H1 (cell line): Measurements from ENCODE around the gene CHP2. TPM values are rescaled to one million over a fixed set of nuclear protein-coding genes. Genes with fewer than 3 reads are reported as not detected.

ENCODE experiments used
- CTCF ChIA-PET: fragments of 300-600 bp; sonication (Branson Sonifier 250); formaldehyde crosslinking; loops from one replicate; lab custom pipeline; 2021; ENCODE audit not compliant: partially characterized antibody; lab: Charles Lee
- POLR2A ChIA-PET: fragments of 300-600 bp; sonication (Branson Sonifier 250); formaldehyde crosslinking; loops from one replicate; lab custom pipeline; 2021; ENCODE audit warnings: inconsistent platforms; ENCODE audit not compliant: partially characterized antibody; lab: Charles Lee
- DNase-seq, 2 experiments: peaks; one replicate each; pipeline versions ENCODE4 v3.0.0 to v3.0.0-alpha.2; 2010 to 2022; ENCODE audit warnings: low spot score in 2 of 2, low read depth in 1 of 2, mixed read lengths in 1 of 2
- FAIRE-seq: peaks from 2 replicates; lab custom pipeline; 2011; peaks lifted over from hg19 to GRCh38; lab: Jason Lieb, UNC
- H2AFZ ChIP-seq: 2 replicates; pipeline ENCODE4 v1.8.1; 2012; ENCODE audit warnings: low read length, inconsistent platforms
- H2AK5ac ChIP-seq: 2 replicates; pipeline ENCODE4 v1.6.1; 2013; ENCODE audit warnings: low read depth, low read length
- H2BK120ac ChIP-seq: replicated peaks from 2 replicates; pipeline ENCODE3; 2013; ENCODE audit warnings: low read depth, low read length, inconsistent platforms
- H2BK12ac ChIP-seq: 2 replicates; pipeline ENCODE4 v1.6.1; 2013; ENCODE audit warnings: low read depth, low read length
- H2BK15ac ChIP-seq: 2 replicates; pipeline ENCODE4 v1.6.1; 2013; ENCODE audit warnings: low read length
- H2BK20ac ChIP-seq: 2 replicates; pipeline ENCODE4 v1.6.1; 2013; ENCODE audit warnings: low read length
- H2BK5ac ChIP-seq: 2 replicates; pipeline ENCODE4 v1.6.1; 2013; ENCODE audit warnings: low read depth, low read length
- H3K14ac ChIP-seq: 2 replicates; pipeline ENCODE4 v1.6.1; 2013; ENCODE audit warnings: inconsistent platforms; ENCODE audit not compliant: insufficient read length
- H3K18ac ChIP-seq: 2 replicates; pipeline ENCODE4 v1.6.1; 2013; ENCODE audit warnings: low read length; ENCODE audit errors: extremely low read depth
- H3K23ac ChIP-seq: 2 replicates; pipeline ENCODE4 v1.6.1; 2013; ENCODE audit warnings: inconsistent platforms; ENCODE audit not compliant: insufficient read length
- H3K23me2 ChIP-seq: 2 replicates; pipeline ENCODE4 v1.6.1; 2013; ENCODE audit warnings: low read depth, low read length
- H3K27ac ChIP-seq: 2 replicates; pipeline ENCODE4 v1.6.1; 2011; ENCODE audit warnings: low read depth, low read length, inconsistent platforms
- H3K27me3 ChIP-seq, 4 experiments: replicated peaks in 1 of 4; 1 replicate in 1 of 4; 2 replicates in 3 of 4; pipeline versions ENCODE4 v1.6.1 to v1.8.1; 2011 to 2013; ENCODE audit warnings: low read length in 3 of 4, mild to moderate bottlenecking in 3 of 4, inconsistent platforms in 2 of 4, mixed read lengths in 2 of 4, moderate library complexity in 1 of 4; ENCODE audit not compliant: control insufficient read depth in 3 of 4, insufficient read depth in 3 of 4; ENCODE audit errors: extremely low read depth in 1 of 4
- H3K36me3 ChIP-seq, 4 experiments: 2 replicates each; pipeline versions ENCODE4 v1.6.1 to v1.8.1; 2011 to 2013; ENCODE audit warnings: mild to moderate bottlenecking in 4 of 4, low read length in 3 of 4, moderate library complexity in 2 of 4, control low read depth in 1 of 4, inconsistent platforms in 1 of 4; ENCODE audit not compliant: insufficient read depth in 4 of 4, control insufficient read depth in 2 of 4
- H3K4ac ChIP-seq: replicated peaks from 2 replicates; pipeline ENCODE3; 2013; ENCODE audit warnings: low read length, low read depth, mixed read lengths, inconsistent platforms; ENCODE audit not compliant: insufficient read length
- H3K4me1 ChIP-seq, 4 experiments: replicated peaks in 1 of 4; 1 replicate in 1 of 4; 2 replicates in 3 of 4; pipeline versions ENCODE4 v1.6.1 to v1.8.1; 2011 to 2013; ENCODE audit warnings: low read length in 3 of 4, inconsistent platforms in 2 of 4, mixed read lengths in 1 of 4; ENCODE audit not compliant: insufficient read depth in 4 of 4, control insufficient read depth in 3 of 4
- H3K4me2 ChIP-seq, 2 experiments: 2 replicates each; pipeline versions ENCODE4 v1.6.1 to v1.8.1; 2011 to 2013; ENCODE audit warnings: low read depth in 2 of 2, low read length in 2 of 2, control low read depth in 1 of 2, inconsistent platforms in 1 of 2, mild to moderate bottlenecking in 1 of 2; ENCODE audit not compliant: insufficient read depth in 1 of 2
- H3K4me3 ChIP-seq, 4 experiments: fragments of 200-600, 300-600 bp in 1 of 4; sonication (generic), shearing (Covaris generic), sonication (Bioruptor Twin) in 1 of 4; 2 replicates each; pipeline versions ENCODE4 v1.5.1 to v1.8.1; 2011 to 2016; ENCODE audit warnings: low read length in 4 of 4, low read depth in 3 of 4, control low read depth in 2 of 4, inconsistent platforms in 2 of 4, mild to moderate bottlenecking in 2 of 4, mixed read lengths in 1 of 4, moderate library complexity in 1 of 4; ENCODE audit not compliant: insufficient read depth in 2 of 4; ENCODE audit errors: extremely low read depth in 1 of 4
- H3K56ac ChIP-seq: replicated peaks from 2 replicates; pipeline ENCODE3; 2013; ENCODE audit warnings: low read depth, mild to moderate bottlenecking, mixed read lengths, low read length, inconsistent platforms; ENCODE audit not compliant: insufficient read length
- H3K79me1 ChIP-seq: 2 replicates; pipeline ENCODE4 v1.6.1; 2013; ENCODE audit warnings: low read depth, low read length, control low read depth
- H3K79me2 ChIP-seq, 2 experiments: 2 replicates each; pipeline versions ENCODE4 v1.6.1 to v1.8.1; 2012 to 2013; ENCODE audit warnings: low read length in 2 of 2, mild to moderate bottlenecking in 2 of 2, inconsistent platforms in 1 of 2; ENCODE audit not compliant: insufficient read depth in 2 of 2, control insufficient read depth in 1 of 2
- H3K9ac ChIP-seq, 4 experiments: replicated peaks in 1 of 4; 1 replicate in 1 of 4; 2 replicates in 3 of 4; pipeline versions ENCODE4 v1.6.1 to v1.8.1; 2011 to 2013; ENCODE audit warnings: low read depth in 3 of 4, low read length in 3 of 4, control low read depth in 2 of 4, mild to moderate bottlenecking in 2 of 4, moderate library complexity in 2 of 4, inconsistent platforms in 1 of 4; ENCODE audit errors: extremely low read depth in 1 of 4
- H3K9me3 ChIP-seq, 2 experiments: 2 replicates each; pipeline versions ENCODE4 v1.6.1 to v1.8.1; 2012 to 2013; ENCODE audit warnings: mild to moderate bottlenecking in 2 of 2, moderate library complexity in 2 of 2, control low read depth in 1 of 2, inconsistent platforms in 1 of 2, low read depth in 1 of 2, low read length in 1 of 2, mixed read lengths in 1 of 2; ENCODE audit not compliant: insufficient read depth in 2 of 2
- H4K20me1 ChIP-seq, 2 experiments: replicated peaks in 1 of 2; 2 replicates each; pipeline versions ENCODE3 to v1.8.1; 2011 to 2013; ENCODE audit warnings: inconsistent platforms in 2 of 2, low read length in 2 of 2, mild to moderate bottlenecking in 1 of 2; ENCODE audit not compliant: insufficient read depth in 2 of 2, control insufficient read depth in 1 of 2
- H4K5ac ChIP-seq: 2 replicates; pipeline ENCODE4 v1.6.1; 2013; ENCODE audit warnings: low read length, low read depth, mixed read lengths, inconsistent platforms; ENCODE audit not compliant: insufficient read length
- H4K8ac ChIP-seq: 2 replicates; pipeline ENCODE4 v1.8.0; 2013; ENCODE audit warnings: mild to moderate bottlenecking, moderate library complexity, low read length, inconsistent platforms; ENCODE audit not compliant: insufficient read depth; ENCODE audit errors: extremely low read depth
- H4K91ac ChIP-seq: replicated peaks from 2 replicates; pipeline ENCODE3; 2013; ENCODE audit warnings: low read length, mixed read lengths, inconsistent platforms; ENCODE audit not compliant: insufficient read length
- ATF2 ChIP-seq: IDR thresholded peaks from 2 replicates; pipeline ENCODE4 v1.6.1; 2012; ENCODE audit warnings: low read length, inconsistent platforms
- CHD1 ChIP-seq: IDR thresholded peaks from 2 replicates; pipeline ENCODE4 v1.6.1; 2012; ENCODE audit warnings: low read depth, low read length, improper control_type of control experiment
- CHD2 ChIP-seq: IDR thresholded peaks from 2 replicates; pipeline ENCODE4 v1.6.1; 2012; ENCODE audit warnings: low read length, improper control_type of control experiment
- CTBP2 ChIP-seq: IDR thresholded peaks from 2 replicates; pipeline ENCODE4 v1.7.0; 2011; ENCODE audit warnings: borderline replicate concordance, mild to moderate bottlenecking, moderate library complexity, mixed read lengths, low read length; ENCODE audit not compliant: insufficient read depth, insufficient read length
- EP300 ChIP-seq, 2 experiments: IDR thresholded peaks; 1 replicate in 1 of 2; 2 replicates in 1 of 2; pipeline ENCODE4 v1.6.1; 2011 to 2012; ENCODE audit warnings: low read depth in 2 of 2, low read length in 2 of 2, mild to moderate bottlenecking in 2 of 2, borderline replicate concordance in 1 of 2, inconsistent platforms in 1 of 2, moderate library complexity in 1 of 2
- HDAC6 ChIP-seq: IDR thresholded peaks from one replicate; pipeline ENCODE4 v1.7.1; 2012; ENCODE audit warnings: low read depth, mild to moderate bottlenecking, inconsistent platforms, low read length, moderate library complexity
- KDM4A ChIP-seq: IDR thresholded peaks from one replicate; pipeline ENCODE4 v1.7.1; 2012; ENCODE audit warnings: low read depth, mild to moderate bottlenecking, moderate library complexity, low read length, inconsistent platforms; ENCODE audit not compliant: severe bottlenecking
- POLR2A ChIP-seq, 2 experiments: IDR thresholded peaks; 1 replicate in 1 of 2; 2 replicates in 1 of 2; pipeline ENCODE4 v1.6.1; 2011; ENCODE audit warnings: low read depth in 2 of 2, low read length in 2 of 2, mild to moderate bottlenecking in 2 of 2; ENCODE audit errors: control extremely low read depth in 1 of 2
- POU5F1 ChIP-seq: IDR thresholded peaks from 2 replicates; pipeline ENCODE4 v1.6.1; 2011; ENCODE audit warnings: low read depth, mild to moderate bottlenecking, low read length, moderate library complexity
- RAD21 ChIP-seq, 2 experiments: IDR thresholded peaks in 1 of 2; conservative IDR thresholded peaks in 1 of 2; 2 replicates each; pipeline ENCODE4 v1.6.1; 2011; ENCODE audit warnings: low read depth in 2 of 2, low read length in 2 of 2, improper control_type of control experiment in 1 of 2, inconsistent platforms in 1 of 2, mild to moderate bottlenecking in 1 of 2, moderate library complexity in 1 of 2
- RBBP5 ChIP-seq: IDR thresholded peaks from 2 replicates; pipeline ENCODE4 v1.7.1; 2012; ENCODE audit warnings: low read depth, mild to moderate bottlenecking, inconsistent platforms, low read length, moderate library complexity, borderline replicate concordance
- SAP30 ChIP-seq: fragments of 300-600 bp; sonication (generic); IDR thresholded peaks from 2 replicates; pipeline ENCODE4 v1.7.1; 2012; ENCODE audit warnings: low read length, moderate library complexity, mild to moderate bottlenecking, inconsistent platforms; ENCODE audit not compliant: insufficient read depth, insufficient replicate concordance
- WGBS, 2 experiments: shearing (Covaris generic) in 1 of 2; methylation state at CpG; one replicate each; pipeline versions ENCODE4 v1.1.6 to v1.1.7; 2013 to 2015; ENCODE audit warnings: low lambda C conversion rate in 2 of 2, mixed read lengths in 2 of 2, inconsistent platforms in 1 of 2, low coverage in 1 of 2, missing lambda C conversion rate in 1 of 2; ENCODE audit not compliant: insufficient replicate concordance in 2 of 2, insufficient coverage in 1 of 2, insufficient read length in 1 of 2; ENCODE audit errors: extremely low coverage in 1 of 2, missing lambda C conversion rate in 1 of 2; 5-methylcytosine and 5-hydroxymethylcytosine counted together
- polyA plus RNA-seq, 7 experiments: library from polyadenylated mRNA; depleted of rRNA in 3 of 7; stranded (reverse) in 5 of 7; unstranded in 2 of 7; fragments of >200 nt in 5 of 7; fragments of 200-250 nt in 2 of 7; gene quantifications; 1 replicate in 5 of 7; 2 replicates in 1 of 7; 4 replicates in 1 of 7; pipeline versions ENCODE4 v1.2.1 to v1.2.3, GENCODE V29; 2011 to 2013; ENCODE audit warnings: missing spikeins in 2 of 7, mixed read lengths in 2 of 7
- total RNA-seq: library from RNA; stranded (reverse); fragmentation: NEBNext Ultra II Directional; extraction: Animal tissue kit (Norgen Biotek cat#: 25700); gene quantifications from 2 replicates; pipeline ENCODE4 v1.2.1, GENCODE V29; 2021

The CHP2 gene
- total and polyA plus RNA-seq, 2 of the 8 experiments (the other 6 are each of a cell fraction or from before 2014, with no cell fraction given) = 1.3 to 1.6 TPM

- no peak for FAIRE-seq
These were observed 38.3 kb upstream of the CHP2 start for GRCh38 chr16:23716484-23716883.

More at GRCh38 chr16:23716484-23716883, 38.3 kb upstream of the CHP2 start:
- DNase-seq = no peak
- no peaks in the 10 kb centered on the region for H3K79me1 ChIP-seq
- H3K23ac ChIP-seq = no peak overlapping the region
- H4K5ac ChIP-seq = no peak overlapping the region
- H3K27ac ChIP-seq = no peak overlapping the region
- H4K8ac ChIP-seq = no peak overlapping the region
- no peaks in the 10 kb centered on the region for H4K20me1 ChIP-seq
- H2AK5ac ChIP-seq = no peak overlapping the region
- peaks cover 10% of the 10 kb centered on the region; the same call in 1 of the 2 replicates for H3K23me2 ChIP-seq
- CTCF ChIA-PET = interaction anchor here (1.5 kb wide), 1 partner anchor 11 kb away, joined by 5 read pairs; no protein-coding TSS in a partner anchor
- no peak overlapping the region for H2BK15ac ChIP-seq
- H3K18ac ChIP-seq = no peak overlapping the region
- no peak overlapping the region for H3K4ac ChIP-seq
- H3K9ac ChIP-seq = no peak overlapping the region
- H3K9me3 ChIP-seq = no peaks in the 10 kb centered on the region
- no peak overlapping the region for H3K4me2 ChIP-seq
- H4K91ac ChIP-seq = no peak overlapping the region
- 91% methylated on average over 5 of the region's 5 CpGs; no CpG with 5 or more reads in 1 of the 2 experiments for WGBS, 2 experiments
- no peak overlapping the region for H2BK20ac ChIP-seq
- no peak for TF ChIP-seq EP300 (IDR thresholded peaks at IDR 0.05; ENCODE audit: borderline replicate concordance in 1 of 2, low read depth in 2 of 2, low read length in 2 of 2)
- no peak for TF ChIP-seq CHD1
- no peak for TF ChIP-seq HDAC6
- no peak for TF ChIP-seq POLR2A (IDR thresholded peaks at IDR 0.05; ENCODE audit: control extremely low read depth in 1 of 2, low read depth in 2 of 2, low read length in 2 of 2)
- TF ChIP-seq POU5F1 = no peak
- no peak for TF ChIP-seq KDM4A
- no peak for TF ChIP-seq CHD2
- TF ChIP-seq RBBP5 = no peak
- TF ChIP-seq RAD21 (IDR thresholded peaks at IDR 0.05 in 1 of 2, conservative IDR thresholded peaks at IDR 0.05 in 1 of 2; ENCODE audit: low read depth in 2 of 2, low read length in 2 of 2) = no peak
- TF ChIP-seq ATF2 = no peak
- no peak for TF ChIP-seq CTBP2
- TF ChIP-seq SAP30 = no peak
- no peak overlapping the region for H3K14ac ChIP-seq
- no peak overlapping the region for H2BK120ac ChIP-seq
- no peak overlapping the region for H3K56ac ChIP-seq
- POLR2A ChIA-PET = interaction anchor here (1.0 kb wide), 1 partner anchor 27 kb away, joined by 4 read pairs; no protein-coding TSS in a partner anchor
- H3K27me3 ChIP-seq = peaks cover 2 to 21% (median 19%) of the 10 kb centered on the region in 4 experiments
- no peak overlapping the region for H3K4me3 ChIP-seq
- H3K36me3 ChIP-seq = no peaks in the 10 kb centered on the region
- no peak overlapping the region for H2AFZ ChIP-seq
- no peak overlapping the region for H2BK12ac ChIP-seq
- H3K4me1 ChIP-seq = no peaks in the 10 kb centered on the region; a peak in 1 of 7 replicates
- no peaks in the 10 kb centered on the region for H3K79me2 ChIP-seq
- no peak overlapping the region for H2BK5ac ChIP-seq
